HG03558 (cell line): ENCODE measurements around the gene IL12RB1.
"Not testable (repeated sequence)": the region's sequence is repeated elsewhere in the genome, so short reads cannot be mapped to it uniquely, and the experiment has no call there.

Experiments used
- ATAC-seq: cut with Tn5 transposase; IDR thresholded peaks from one replicate; pipeline ENCODE4 v1.9.1; 2021; ENCODE audit warnings: moderate number of reproducible peaks; ENCODE audit not compliant: unreplicated experiment; ENCODE audit errors: extremely low read depth

The IL12RB1 gene

GRCh38 chr19:18113827-18114226, 27.1 kb upstream of the IL12RB1 start:
- no peak for ATAC-seq

- ATAC-seq: no peak
Measured at GRCh38 chr19:18112989-18113478, 26.3 kb upstream of the IL12RB1 start.

- ATAC-seq: no peak
Measured at GRCh38 chr19:18110609-18111232, 24.0 kb upstream of the IL12RB1 start.

GRCh38 chr19:18109733-18110608, 23.2 kb upstream of the IL12RB1 start:
- no peak for ATAC-seq

GRCh38 chr19:18109341-18109732, 22.6 kb upstream of the IL12RB1 start:
- no peak for ATAC-seq

- no peak for ATAC-seq
Measured at GRCh38 chr19:18108897-18109296, 22.2 kb upstream of the IL12RB1 start.

GRCh38 chr19:18107235-18107634, 20.5 kb upstream of the IL12RB1 start:
- ATAC-seq: no peak

GRCh38 chr19:18105259-18105658, 18.5 kb upstream of the IL12RB1 start:
- not testable (repeated sequence) for ATAC-seq

GRCh38 chr19:18104793-18105131, 18.0 kb upstream of the IL12RB1 start:
- no peak for ATAC-seq

GRCh38 chr19:18102916-18103542, 16.3 kb upstream of the IL12RB1 start:
- no peak for ATAC-seq

GRCh38 chr19:18101268-18101667, 14.5 kb upstream of the IL12RB1 start:
- no peak for ATAC-seq

- no peak for ATAC-seq
Measured at GRCh38 chr19:18100710-18101109, 14.0 kb upstream of the IL12RB1 start.

GRCh38 chr19:18099623-18099995, 12.9 kb upstream of the IL12RB1 start:
- ATAC-seq: no peak

- no peak for ATAC-seq
Measured at GRCh38 chr19:18098891-18099622, 12.3 kb upstream of the IL12RB1 start.

- ATAC-seq: no peak
Measured at GRCh38 chr19:18097993-18098890, 11.5 kb upstream of the IL12RB1 start.

- ATAC-seq: no peak
Measured at GRCh38 chr19:18097217-18097992, 10.7 kb upstream of the IL12RB1 start, which contains the start of gene MAST3. TSS of gene MAST3 (plus strand) at chr19:18097778. CDS start at chr19:18097793, 15 bp downstream.

GRCh38 chr19:18096258-18096657, 9.5 kb upstream of the IL12RB1 start:
- no peak for ATAC-seq

- no peak for ATAC-seq
Measured at GRCh38 chr19:18093439-18094161, 6.9 kb upstream of the IL12RB1 start.
